ENCODE measurements around the gene UBE2E1.

GRCh38 chr3:23798456-23798855, 7.3 kb upstream of the UBE2E1 start:
- no peak for TF ChIP-seq EZH2 (IDR thresholded peaks at IDR 0.05; ENCODE audit: insufficient read depth, poor library complexity, severe bottlenecking)
- no peak for TF ChIP-seq EZH2phosphoT487 (IDR thresholded peaks at IDR 0.05; ENCODE audit: insufficient read depth, low read depth)

Data from GM23248 (cell line).